ENCODE results near the gene SPAG9.

DNA sequence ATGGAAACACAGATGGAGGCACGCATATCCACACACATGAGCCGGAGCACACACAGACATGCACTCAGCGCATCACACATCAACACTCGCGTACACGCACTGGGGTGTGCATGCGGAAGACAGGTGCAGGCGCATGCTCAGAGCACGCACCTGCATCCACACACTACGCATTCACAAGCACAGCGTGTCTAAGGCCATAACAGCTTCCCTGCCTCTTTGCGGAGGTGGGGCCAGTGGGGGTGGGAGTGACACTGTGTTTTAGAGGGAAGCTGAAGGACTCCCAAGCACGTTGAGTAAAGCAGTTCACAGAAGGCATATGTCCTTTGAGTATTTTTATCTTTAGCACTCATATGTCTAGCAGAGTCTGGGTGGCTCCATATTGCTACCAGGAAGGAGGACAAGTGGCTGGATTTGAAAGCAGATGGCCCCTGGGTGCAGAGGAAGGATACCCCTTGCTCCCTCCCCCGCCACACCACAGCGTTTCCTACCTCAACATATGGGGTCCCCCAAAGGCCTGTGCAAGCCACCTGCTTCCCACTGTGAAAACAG lies 185.9 kb downstream of the SPAG9 start:
- TF ChIP-seq POLR2A (IDR thresholded peaks at IDR 0.05), result no peak
- TF ChIP-seq, protein P1, sequence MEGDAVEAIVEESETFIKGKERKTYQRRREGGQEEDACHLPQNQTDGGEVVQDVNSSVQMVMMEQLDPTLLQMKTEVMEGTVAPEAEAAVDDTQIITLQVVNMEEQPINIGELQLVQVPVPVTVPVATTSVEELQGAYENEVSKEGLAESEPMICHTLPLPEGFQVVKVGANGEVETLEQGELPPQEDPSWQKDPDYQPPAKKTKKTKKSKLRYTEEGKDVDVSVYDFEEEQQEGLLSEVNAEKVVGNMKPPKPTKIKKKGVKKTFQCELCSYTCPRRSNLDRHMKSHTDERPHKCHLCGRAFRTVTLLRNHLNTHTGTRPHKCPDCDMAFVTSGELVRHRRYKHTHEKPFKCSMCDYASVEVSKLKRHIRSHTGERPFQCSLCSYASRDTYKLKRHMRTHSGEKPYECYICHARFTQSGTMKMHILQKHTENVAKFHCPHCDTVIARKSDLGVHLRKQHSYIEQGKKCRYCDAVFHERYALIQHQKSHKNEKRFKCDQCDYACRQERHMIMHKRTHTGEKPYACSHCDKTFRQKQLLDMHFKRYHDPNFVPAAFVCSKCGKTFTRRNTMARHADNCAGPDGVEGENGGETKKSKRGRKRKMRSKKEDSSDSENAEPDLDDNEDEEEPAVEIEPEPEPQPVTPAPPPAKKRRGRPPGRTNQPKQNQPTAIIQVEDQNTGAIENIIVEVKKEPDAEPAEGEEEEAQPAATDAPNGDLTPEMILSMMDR (IDR thresholded peaks at IDR 0.05), result no peak
